Astrocyte of the hippocampus (primary cell): ENCODE data around the gene RAB19.

ENCODE experiments used
- DNase-seq: peaks from one replicate; pipeline ENCODE4 v3.0.0; 2011; ENCODE audit warnings: low read depth, low spot score

The RAB19 gene, protein sequence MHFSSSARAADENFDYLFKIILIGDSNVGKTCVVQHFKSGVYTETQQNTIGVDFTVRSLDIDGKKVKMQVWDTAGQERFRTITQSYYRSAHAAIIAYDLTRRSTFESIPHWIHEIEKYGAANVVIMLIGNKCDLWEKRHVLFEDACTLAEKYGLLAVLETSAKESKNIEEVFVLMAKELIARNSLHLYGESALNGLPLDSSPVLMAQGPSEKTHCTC

GRCh38 chr7:140403878-140404564 is at the start of gene RAB19:
TSS of gene RAB19 (plus strand) at chr7:140404058. CDS start at chr7:140407647, 3,589 bp downstream.
- no peak for DNase-seq

- DNase-seq = no peak
These were observed 45.8 kb upstream of the RAB19 start for GRCh38 chr7:140358024-140358411.

GRCh38 chr7:140358412-140359051 is 45.3 kb upstream of the RAB19 start:
- DNase-seq = no peak

GRCh38 chr7:140360697-140361229 is 43.1 kb upstream of the RAB19 start:
- DNase-seq = no peak

- no peak for DNase-seq
These were observed 39.0 kb upstream of the RAB19 start for GRCh38 chr7:140364819-140365218.

DNA sequence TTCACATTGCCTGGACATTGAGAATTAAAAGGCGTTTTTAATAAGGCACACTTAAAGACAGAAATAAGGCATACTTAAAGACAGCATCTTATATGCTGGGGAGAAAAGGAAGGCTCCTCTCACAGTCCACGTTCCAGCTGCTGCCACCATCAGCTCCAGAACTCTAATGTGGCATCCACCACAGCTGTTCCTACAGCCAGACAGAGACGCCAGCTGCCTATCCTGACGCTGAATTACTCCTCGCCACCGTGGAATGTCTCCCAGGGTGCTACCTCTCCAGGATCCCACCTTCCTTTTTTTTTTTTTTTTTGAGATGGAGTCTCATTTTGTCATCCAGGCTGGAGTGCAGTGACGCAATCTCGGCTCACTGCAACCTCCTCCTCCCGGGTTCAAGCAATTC is 36.3 kb upstream of the RAB19 start:
- no peak for DNase-seq

GRCh38 chr7:140369294-140369693 is 34.6 kb upstream of the RAB19 start:
- no peak for DNase-seq

DNA sequence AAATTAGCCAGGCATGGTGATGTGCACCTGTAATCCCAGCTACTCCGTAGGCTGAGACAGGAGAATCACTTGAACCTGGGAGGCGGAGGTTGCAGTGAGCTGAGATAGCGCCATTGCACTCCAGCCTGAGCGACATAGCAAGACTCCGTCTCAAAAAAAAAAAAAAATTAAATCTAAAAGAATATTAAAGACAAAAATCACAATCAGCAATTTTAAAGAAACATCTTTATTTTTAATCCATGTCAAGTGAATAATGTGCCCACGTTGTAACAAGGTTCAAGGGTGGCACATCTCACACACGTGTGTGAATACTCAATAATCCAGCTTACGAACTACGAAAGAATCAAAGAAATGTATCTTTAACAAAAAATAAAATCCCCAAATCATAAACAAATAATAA is 28.5 kb upstream of the RAB19 start:
- no peak for DNase-seq

- DNase-seq = no peak
These were observed 27.7 kb upstream of the RAB19 start for GRCh38 chr7:140375892-140376730.

- no peak for DNase-seq
These were observed 19.7 kb upstream of the RAB19 start for GRCh38 chr7:140383954-140384713.

- DNase-seq = no peak
These were observed 18.8 kb upstream of the RAB19 start for GRCh38 chr7:140384894-140385545.

- DNase-seq = no peak
These were observed 14.4 kb upstream of the RAB19 start for GRCh38 chr7:140389445-140389844.

- DNase-seq = no peak
These were observed 13.8 kb upstream of the RAB19 start for GRCh38 chr7:140390034-140390433.

DNA sequence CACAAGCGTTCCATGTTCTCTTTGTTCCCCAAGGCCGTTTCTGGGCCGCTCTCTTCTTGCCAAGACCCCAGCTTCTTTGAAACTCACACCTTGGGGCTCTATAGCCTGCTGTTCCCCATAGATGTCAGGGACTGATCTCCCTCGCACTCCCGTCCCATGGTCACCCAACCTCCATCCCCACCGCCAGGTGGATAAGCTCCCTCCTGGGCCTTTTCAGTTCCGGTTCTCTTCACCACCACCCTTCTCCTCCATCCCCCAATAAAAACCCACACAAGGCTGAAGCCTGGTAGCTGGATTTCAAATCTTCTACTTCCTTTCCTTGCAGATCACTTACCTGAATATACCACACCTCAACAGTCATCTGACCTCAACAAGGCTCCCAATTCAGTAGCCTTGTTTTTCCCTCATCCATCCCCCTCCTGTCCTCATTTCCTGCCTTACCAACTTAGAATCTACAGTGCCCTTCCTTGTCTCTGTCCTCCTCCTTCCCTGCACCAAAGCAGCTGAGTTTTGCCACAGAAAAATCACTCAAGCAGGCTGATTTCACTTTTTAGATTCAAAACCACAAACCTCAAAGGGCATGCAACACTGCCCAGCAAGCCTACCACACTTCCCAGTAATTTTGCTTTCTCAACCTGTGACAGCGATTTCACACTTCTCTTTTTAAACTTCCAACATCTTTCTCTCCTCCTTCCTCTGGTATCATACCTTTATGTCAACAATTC is 13.2 kb upstream of the RAB19 start:
- peak; percentile 79 for DNase-seq

DNA sequence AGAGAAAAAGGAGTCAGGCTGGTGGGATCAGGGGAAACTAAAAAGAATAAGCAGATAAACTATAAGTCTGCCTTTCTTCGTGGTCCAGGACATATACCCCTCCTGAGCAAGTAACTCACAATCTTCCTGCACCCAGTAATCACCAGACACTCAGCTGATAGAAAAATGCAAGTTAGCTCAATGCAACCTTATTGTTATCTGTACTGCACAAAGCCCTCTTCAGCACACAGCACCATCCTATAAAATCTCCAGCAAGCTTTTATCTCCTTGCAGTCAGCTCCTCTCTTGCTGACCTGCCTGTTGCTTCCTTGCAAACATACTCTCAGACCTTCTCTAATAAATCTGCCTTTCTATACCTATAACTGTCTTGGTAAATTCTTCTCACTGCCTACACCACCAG is 12.2 kb upstream of the RAB19 start:
- no peak for DNase-seq

GRCh38 chr7:140393756-140394306 is 10.0 kb upstream of the RAB19 start:
- no peak for DNase-seq

DNA sequence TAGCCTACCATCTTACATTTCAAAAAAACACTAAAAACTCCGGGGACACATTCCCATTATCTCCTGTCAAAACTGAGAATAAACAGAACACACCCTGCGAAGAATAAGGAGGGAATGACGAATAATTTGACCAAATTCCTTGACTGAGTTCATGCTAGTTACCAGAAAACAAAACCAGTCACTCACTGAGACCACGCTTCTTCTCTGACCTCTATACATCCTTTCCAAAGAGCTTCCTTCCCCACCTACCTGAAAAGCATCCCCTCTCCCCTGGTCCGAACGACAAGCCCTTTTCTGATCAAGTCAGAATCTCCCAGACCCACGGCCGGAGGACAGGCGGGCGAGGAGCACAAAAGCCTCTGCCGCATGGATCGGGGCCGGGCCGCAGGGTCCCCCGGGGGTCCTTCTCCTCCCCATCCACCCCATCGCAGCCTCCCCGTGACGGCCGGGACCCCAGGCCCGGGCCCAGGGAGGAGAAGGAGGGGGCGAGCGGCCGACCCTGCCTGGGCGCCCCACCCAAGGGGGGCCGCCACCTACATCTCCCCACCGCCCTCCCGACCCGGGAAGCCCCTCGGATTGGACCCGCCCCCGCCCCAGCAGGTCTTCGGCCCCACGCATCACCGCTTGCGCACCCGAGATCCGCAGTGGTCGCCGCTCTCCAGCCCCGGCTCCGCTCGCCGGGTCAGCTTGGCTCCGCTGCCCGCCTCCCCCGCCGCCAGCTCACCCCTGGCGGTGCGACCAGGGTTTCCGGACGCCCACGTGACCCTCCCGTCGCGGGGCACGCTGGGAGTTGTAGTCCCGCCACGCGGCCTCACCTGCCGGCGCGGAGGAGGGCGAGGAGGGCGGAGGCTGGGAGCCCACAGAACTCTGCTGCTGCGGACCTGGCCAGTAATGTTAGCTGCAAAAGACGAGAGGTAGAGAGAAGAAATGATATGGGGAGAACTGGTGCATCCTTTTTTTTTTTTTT is 5.8 kb upstream of the RAB19 start, which contains the start of gene SLC37A3:
Gene SLC37A3 (minus strand): TSS at position 747 of the 967 bp plus-strand sequence. CDS start 16,004 bp downstream, outside the sequence.
- peak; percentile 93 for DNase-seq

- no peak for DNase-seq
These were observed 5.0 kb upstream of the RAB19 start for GRCh38 chr7:140398821-140399220.
